Stimulated activated CD8-positive, alpha-beta memory T cell treated with anti-CD3 and anti-CD28 coated beads, Interleukin-7, amount 100 ng/mL, for 1 hour (primary cell): ENCODE data around the gene LRBA.

ENCODE experiments used
- DNase-seq, 2 donors: peaks; one replicate each; pipeline ENCODE4 v3.0.0-alpha.2; 2020; ENCODE audit warnings: low read depth in 2 of 2

Gene LRBA

GRCh38 chr4:150589157-150589556 lies 425.9 kb downstream of the LRBA start:
- DNase-seq: no peak

- DNase-seq: no peak
Measured at GRCh38 chr4:150588316-150588715, 426.8 kb downstream of the LRBA start.

DNA sequence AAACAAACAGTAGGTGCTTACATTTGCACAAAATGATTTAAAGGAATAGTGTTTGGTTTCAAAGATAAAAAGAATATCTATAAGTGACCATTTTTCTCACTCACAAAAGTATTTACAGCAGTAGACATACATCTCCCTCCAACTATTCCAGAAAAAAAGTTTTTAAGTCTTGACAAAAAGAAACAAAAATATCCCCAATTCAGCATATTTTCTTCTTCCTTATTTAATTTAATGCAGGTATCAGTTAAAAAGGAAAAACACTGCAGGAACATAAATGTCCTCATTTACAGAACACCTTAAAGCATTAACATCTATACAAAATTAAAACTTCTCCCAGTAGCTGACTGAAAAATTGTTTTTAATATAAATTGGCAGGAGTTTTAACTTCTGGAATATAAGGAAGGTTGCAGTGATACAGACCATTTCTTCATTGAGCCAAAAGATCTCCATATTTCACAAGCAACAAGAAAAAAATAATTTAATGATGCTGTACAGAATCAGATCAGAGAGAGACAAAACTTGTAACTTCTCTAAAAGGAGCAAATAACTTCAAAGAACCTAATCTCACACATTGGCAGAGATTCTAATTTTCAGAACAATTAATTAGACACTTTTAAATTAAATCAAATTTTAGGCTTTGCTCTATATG lies 428.8 kb downstream of the LRBA start:
- no peak for DNase-seq

- DNase-seq: no peak
Measured at GRCh38 chr4:150585611-150586010, 429.5 kb downstream of the LRBA start.

DNA sequence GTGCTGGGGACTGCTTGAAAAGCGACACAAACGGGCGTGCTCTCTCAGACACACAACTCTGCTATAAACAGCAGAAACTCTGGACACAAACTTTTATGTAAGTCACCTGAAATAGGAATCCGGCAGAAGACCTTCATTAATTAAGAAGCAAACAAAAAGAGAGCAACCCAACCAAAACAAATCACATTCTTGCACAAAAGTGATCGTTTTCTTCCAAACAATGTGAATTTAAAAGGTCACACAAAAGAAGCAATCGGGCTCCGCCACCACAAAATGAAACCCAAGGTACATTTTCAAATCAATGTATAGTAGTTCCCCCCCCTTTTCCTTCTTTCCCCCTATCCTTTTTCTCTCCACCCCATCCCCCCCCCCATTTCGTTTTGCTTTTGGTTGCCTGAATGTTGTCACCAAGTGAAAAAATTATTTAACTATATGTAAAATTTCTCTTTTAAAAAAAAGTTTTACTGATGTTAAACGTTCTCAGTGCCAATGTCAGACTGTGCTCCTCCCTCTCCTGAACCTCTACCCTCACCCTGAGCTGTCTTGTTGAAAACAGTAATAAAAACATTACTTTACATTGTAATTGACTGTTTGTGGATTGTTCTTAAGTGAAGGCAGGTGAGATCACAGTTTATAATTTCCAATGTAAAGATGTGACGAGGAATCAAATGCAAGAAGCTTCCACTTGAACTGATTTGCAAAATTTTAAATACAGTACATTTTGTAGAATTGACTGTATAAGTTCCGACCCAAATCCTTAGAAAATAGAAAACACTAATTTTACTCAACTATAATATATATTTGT lies 430.8 kb downstream of the LRBA start:
- DNase-seq: no peak

GRCh38 chr4:150583287-150584110 lies 431.6 kb downstream of the LRBA start:
- no peak for DNase-seq

- DNase-seq: no peak
Measured at GRCh38 chr4:150582873-150583286, 432.2 kb downstream of the LRBA start.

GRCh38 chr4:150582146-150582872 lies 432.8 kb downstream of the LRBA start, which contains the start of gene MAB21L2:
MAB21L2 (plus strand) TSS chr4:150582151; CDS start chr4:150583030, 879 bp downstream.
- no peak for DNase-seq

DNA sequence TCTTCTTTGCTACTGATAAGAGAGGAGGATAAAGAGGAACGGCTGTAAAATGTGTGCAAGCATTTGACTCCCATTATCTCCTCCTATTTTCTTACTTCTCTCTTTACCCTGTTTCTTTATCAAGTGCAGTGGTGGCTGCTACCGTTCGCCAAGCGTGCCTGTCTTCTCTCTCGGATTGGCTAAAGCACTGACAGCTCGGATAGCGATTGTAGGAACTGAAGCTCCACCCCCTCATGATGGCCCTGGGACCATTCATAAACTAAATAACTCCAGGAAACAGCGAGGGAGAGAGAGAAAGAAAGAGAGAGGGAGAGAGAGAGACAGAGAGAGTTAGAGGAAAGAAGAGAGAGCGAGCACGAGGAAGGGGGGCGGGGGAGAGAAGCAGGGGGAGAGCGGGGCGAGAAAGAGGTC lies 433.4 kb downstream of the LRBA start:
- no peak for DNase-seq

GRCh38 chr4:150581056-150581605 lies 434.0 kb downstream of the LRBA start:
- no peak for DNase-seq

- no peak for DNase-seq
Measured at GRCh38 chr4:150580306-150580705, 434.8 kb downstream of the LRBA start.

GRCh38 chr4:150579551-150580234 lies 435.4 kb downstream of the LRBA start:
- DNase-seq: no peak

DNA sequence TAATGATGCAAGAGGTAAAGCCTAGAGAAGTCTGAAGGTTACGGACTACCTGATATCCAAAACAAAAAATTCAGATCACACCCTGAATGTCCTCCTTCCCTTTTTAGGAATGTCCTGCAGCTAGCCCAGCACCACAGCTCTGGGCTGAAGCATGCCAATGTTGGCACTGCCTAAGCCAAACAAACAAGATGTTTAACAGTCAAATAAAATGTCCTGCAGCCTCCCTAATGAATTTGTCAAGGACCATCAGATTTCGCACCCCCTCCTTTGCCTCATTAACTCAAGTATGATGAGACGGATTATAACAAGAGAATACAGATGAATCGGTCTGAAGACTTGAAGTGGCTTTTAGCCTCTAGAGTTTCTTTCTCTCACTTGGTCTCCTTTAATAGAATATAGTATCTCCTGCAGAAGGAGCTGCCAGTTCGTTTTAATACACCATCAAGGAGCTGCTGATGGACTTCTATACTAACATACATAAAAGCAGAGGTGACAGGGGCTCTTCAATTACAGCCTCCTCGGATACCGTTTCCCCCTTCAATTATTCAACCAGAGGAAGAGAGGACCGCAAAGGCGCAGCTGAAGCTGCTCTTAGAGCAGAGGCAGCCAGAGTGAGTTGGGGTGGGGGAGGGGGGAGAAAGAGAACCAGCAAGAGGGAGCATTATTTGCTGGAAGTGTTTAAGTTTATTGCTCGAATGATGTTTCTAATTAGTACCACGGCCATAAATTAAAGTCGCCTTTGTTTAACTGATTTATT lies 436.2 kb downstream of the LRBA start:
- no peak for DNase-seq

GRCh38 chr4:150577796-150578195 lies 437.3 kb downstream of the LRBA start:
- DNase-seq: no peak

- DNase-seq: no peak
Measured at GRCh38 chr4:150574678-150575077, 440.4 kb downstream of the LRBA start.

GRCh38 chr4:150573534-150573933 lies 441.6 kb downstream of the LRBA start:
- DNase-seq: no peak

GRCh38 chr4:150572704-150573504 lies 442.2 kb downstream of the LRBA start:
- DNase-seq: no peak

- DNase-seq: no peak
Measured at GRCh38 chr4:150570862-150571261, 444.2 kb downstream of the LRBA start.

GRCh38 chr4:150569998-150570535 lies 445.0 kb downstream of the LRBA start:
- DNase-seq: no peak
